DND-41 (cell line): Measurements from ENCODE around the gene PI16.

Experiments used
- EZH2 ChIP-seq: IDR thresholded peaks from 3 replicates; pipeline ENCODE4 v1.6.1; 2012; ENCODE audit warnings: borderline replicate concordance, low read depth, mild to moderate bottlenecking, moderate library complexity, low read length, inconsistent platforms; ENCODE audit not compliant: severe bottlenecking
- TF ChIP-seq, protein P1 (sequence below): IDR thresholded peaks from 2 replicates; pipeline ENCODE4 v1.5.1; 2012; ENCODE audit warnings: borderline replicate concordance, low read length, moderate library complexity, mild to moderate bottlenecking; ENCODE audit not compliant: poor library complexity, severe bottlenecking; ENCODE audit errors: extremely low read depth

DNA sequence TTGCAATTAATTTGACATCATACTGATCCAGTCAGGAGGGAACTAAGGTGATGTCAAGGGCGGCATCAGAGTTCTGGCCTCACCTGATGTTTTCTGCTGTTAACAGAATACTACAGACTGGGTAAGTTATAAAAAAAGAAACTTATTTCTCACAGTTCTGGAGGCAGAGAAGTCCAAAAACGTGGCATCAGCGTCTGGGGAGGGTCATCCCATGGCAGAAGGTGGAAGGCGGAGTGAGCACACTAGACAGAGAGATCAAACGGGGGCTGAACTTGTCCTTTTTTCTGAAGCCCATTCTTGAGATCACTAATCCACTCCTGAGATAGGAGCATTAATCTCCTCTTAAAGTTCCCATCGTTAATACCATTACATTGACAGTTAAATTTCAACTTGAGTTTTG, 34.7 kb downstream of the PI16 start:
- no peak for TF ChIP-seq EZH2
- TF ChIP-seq, protein P1, sequence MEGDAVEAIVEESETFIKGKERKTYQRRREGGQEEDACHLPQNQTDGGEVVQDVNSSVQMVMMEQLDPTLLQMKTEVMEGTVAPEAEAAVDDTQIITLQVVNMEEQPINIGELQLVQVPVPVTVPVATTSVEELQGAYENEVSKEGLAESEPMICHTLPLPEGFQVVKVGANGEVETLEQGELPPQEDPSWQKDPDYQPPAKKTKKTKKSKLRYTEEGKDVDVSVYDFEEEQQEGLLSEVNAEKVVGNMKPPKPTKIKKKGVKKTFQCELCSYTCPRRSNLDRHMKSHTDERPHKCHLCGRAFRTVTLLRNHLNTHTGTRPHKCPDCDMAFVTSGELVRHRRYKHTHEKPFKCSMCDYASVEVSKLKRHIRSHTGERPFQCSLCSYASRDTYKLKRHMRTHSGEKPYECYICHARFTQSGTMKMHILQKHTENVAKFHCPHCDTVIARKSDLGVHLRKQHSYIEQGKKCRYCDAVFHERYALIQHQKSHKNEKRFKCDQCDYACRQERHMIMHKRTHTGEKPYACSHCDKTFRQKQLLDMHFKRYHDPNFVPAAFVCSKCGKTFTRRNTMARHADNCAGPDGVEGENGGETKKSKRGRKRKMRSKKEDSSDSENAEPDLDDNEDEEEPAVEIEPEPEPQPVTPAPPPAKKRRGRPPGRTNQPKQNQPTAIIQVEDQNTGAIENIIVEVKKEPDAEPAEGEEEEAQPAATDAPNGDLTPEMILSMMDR, result no peak
